ENCODE measurements around the gene OBSCN. TPM values are rescaled to one million over a fixed set of nuclear protein-coding genes. Genes with fewer than 3 reads are reported as not detected.
A peak's percentile ranks its signal among the peaks of the same experiment; 100 is the strongest.

OBSCN gene
- total and polyA plus RNA-seq, 2 of the 13 experiments (the other 11 are each of a cell fraction or from before 2014, with no cell fraction given): 0.20 TPM

DNA sequence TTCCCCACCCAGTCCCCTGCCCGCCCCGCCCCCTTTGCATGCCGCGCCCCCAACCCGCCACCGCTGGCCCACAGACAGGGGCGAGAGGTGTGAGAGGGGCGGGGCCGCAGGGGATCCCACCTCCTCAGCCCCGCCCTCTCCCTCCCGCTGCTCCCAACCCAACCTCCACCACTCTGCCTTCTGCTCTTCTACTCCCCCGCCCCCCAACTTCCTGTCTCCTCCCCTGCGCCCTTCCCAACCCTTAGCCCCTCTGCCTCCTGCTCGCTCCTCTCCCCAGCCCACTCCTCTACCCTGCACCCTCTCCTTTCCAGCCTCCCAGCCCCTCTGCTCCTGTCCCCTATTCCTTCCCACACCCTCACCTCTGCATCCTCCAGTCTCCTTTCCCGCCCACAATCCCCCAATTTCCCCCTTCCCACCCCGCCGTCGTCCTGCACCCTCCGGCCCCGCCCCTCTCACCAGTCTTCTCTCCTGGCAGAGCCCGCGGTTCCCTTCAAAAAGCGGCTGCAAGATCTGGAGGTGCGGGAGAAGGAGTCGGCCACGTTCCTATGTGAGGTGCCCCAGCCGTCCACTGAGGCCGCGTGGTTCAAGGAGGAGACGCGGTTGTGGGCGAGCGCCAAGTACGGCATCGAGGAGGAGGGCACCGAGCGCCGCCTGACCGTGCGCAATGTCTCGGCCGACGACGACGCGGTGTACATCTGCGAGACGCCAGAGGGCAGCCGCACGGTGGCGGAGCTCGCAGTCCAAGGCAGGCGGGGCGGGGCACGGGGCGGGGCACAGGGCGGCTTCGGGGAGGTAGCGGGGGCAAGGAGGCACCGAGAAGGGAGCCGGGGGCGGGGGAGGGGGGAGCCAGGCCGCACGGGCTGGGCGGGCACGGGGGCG, 5.4 kb downstream of the OBSCN start (continued):
- TF ChIP-seq, protein P1, sequence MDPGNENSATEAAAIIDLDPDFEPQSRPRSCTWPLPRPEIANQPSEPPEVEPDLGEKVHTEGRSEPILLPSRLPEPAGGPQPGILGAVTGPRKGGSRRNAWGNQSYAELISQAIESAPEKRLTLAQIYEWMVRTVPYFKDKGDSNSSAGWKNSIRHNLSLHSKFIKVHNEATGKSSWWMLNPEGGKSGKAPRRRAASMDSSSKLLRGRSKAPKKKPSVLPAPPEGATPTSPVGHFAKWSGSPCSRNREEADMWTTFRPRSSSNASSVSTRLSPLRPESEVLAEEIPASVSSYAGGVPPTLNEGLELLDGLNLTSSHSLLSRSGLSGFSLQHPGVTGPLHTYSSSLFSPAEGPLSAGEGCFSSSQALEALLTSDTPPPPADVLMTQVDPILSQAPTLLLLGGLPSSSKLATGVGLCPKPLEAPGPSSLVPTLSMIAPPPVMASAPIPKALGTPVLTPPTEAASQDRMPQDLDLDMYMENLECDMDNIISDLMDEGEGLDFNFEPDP (CRISPR knock-in tag; conservative IDR thresholded peaks at IDR 0.05): no peak
- TF ChIP-seq ZNF530 (CRISPR knock-in tag; IDR thresholded peaks at IDR 0.05; ENCODE audit: low read depth) (no peak), ZBTB3 (CRISPR knock-in tag; IDR thresholded peaks at IDR 0.05; ENCODE audit: borderline replicate concordance, low read depth) (no peak), ZNF256 (CRISPR knock-in tag; conservative IDR thresholded peaks at IDR 0.05) (no peak), ZNF343 (CRISPR knock-in tag; IDR thresholded peaks at IDR 0.05) (no peak), RARG (CRISPR knock-in tag; IDR thresholded peaks at IDR 0.05; ENCODE audit: low read depth) (no peak), MZF1 (CRISPR knock-in tag; IDR thresholded peaks at IDR 0.05; ENCODE audit: borderline replicate concordance) (no peak), GLI4 (CRISPR knock-in tag; IDR thresholded peaks at IDR 0.05; ENCODE audit: borderline replicate concordance) (no peak), HOXD1 (CRISPR knock-in tag; IDR thresholded peaks at IDR 0.05) (no peak), SIX1 (CRISPR knock-in tag; IDR thresholded peaks at IDR 0.05; ENCODE audit: borderline replicate concordance) (no peak), GTF3A (CRISPR knock-in tag; conservative IDR thresholded peaks at IDR 0.05) (no peak), ZNF777 (CRISPR knock-in tag; IDR thresholded peaks at IDR 0.05) (peak; percentile 31; the same call in 1 of the 2 replicates), SMAD9 (CRISPR knock-in tag; IDR thresholded peaks at IDR 0.05) (no peak), ATF1 (CRISPR knock-in tag; IDR thresholded peaks at IDR 0.05) (no peak)
- TF ChIP-seq, protein P2, sequence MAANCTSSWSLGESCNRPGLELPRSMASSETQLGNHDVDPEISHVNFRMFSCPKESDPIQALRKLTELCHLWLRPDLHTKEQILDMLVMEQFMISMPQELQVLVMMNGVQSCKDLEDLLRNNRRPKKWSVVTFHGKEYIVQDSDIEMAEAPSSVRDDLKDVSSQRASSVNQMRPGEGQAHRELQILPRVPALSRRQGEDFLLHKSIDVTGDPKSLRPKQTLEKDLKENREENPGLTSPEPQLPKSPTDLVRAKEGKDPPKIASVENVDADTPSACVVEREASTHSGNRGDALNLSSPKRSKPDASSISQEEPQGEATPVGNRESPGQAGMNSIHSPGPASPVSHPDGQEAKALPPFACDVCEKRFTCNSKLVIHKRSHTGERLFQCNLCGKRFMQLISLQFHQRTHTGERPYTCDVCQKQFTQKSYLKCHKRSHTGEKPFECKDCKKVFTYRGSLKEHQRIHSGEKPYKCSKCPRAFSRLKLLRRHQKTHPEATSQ (CRISPR knock-in tag; IDR thresholded peaks at IDR 0.05; ENCODE audit: borderline replicate concordance): no peak
- TF ChIP-seq, protein P3, sequence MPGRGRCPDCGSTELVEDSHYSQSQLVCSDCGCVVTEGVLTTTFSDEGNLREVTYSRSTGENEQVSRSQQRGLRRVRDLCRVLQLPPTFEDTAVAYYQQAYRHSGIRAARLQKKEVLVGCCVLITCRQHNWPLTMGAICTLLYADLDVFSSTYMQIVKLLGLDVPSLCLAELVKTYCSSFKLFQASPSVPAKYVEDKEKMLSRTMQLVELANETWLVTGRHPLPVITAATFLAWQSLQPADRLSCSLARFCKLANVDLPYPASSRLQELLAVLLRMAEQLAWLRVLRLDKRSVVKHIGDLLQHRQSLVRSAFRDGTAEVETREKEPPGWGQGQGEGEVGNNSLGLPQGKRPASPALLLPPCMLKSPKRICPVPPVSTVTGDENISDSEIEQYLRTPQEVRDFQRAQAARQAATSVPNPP (CRISPR knock-in tag; IDR thresholded peaks at IDR 0.05): no peak
- TF ChIP-seq, protein P4, sequence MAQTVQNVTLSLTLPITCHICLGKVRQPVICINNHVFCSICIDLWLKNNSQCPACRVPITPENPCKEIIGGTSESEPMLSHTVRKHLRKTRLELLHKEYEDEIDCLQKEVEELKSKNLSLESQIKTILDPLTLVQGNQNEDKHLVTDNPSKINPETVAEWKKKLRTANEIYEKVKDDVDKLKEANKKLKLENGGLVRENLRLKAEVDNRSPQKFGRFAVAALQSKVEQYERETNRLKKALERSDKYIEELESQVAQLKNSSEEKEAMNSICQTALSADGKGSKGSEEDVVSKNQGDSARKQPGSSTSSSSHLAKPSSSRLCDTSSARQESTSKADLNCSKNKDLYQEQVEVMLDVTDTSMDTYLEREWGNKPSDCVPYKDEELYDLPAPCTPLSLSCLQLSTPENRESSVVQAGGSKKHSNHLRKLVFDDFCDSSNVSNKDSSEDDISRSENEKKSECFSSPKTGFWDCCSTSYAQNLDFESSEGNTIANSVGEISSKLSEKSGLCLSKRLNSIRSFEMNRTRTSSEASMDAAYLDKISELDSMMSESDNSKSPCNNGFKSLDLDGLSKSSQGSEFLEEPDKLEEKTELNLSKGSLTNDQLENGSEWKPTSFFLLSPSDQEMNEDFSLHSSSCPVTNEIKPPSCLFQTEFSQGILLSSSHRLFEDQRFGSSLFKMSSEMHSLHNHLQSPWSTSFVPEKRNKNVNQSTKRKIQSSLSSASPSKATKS (CRISPR knock-in tag; IDR thresholded peaks at IDR 0.05): no peak
